RWPE1 (cell line): ENCODE measurements around the gene CLSTN3.

Source experiments
- CTCF ChIA-PET: fragments of 350-600 bp; sonication (Branson Sonifier 250); formaldehyde crosslinking; extraction: SDS; loops from one replicate; lab custom pipeline; 2021; lab: Yijun Ruan, JAX
- POLR2A ChIA-PET: fragments of 400-600 bp; formaldehyde crosslinking; extraction: SDS; loops from one replicate; lab custom pipeline; 2020; ENCODE audit warnings: antibody characterized with exemption; ENCODE audit not compliant: low non-redundant PET; lab: Yijun Ruan, JAX
- DNase-seq: peaks from one replicate; pipeline ENCODE4 v3.0.0; 2012; ENCODE audit warnings: low spot score
- H3K27ac ChIP-seq: fragments of 450-650 bp; 2 replicates; pipeline ENCODE4 v1.5.1; 2017
- CTCF ChIP-seq: fragments of 450-650 bp; conservative IDR thresholded peaks from 2 replicates; pipeline ENCODE4 v1.5.1; 2017; ENCODE audit warnings: low read depth, mild to moderate bottlenecking

CLSTN3 gene

GRCh38 chr12:7127916-7128626 is 2.1 kb upstream of the CLSTN3 start:
- DNase-seq = no peak
- CTCF ChIA-PET = no interaction called here
- no peak for TF ChIP-seq CTCF
- POLR2A ChIA-PET = no interaction called here
- no peak overlapping the region for H3K27ac ChIP-seq

- DNase-seq = no peak
- peak within 1 kb of the TSS; percentile 18; the same call in 1 of the 2 replicates for H3K27ac ChIP-seq
- ChIA-PET CTCF (interaction anchor here (1.0 to 1.3 kb wide), 2 partner anchors 12 to 19 kb away, joined by 3 to 4 read pairs; partner anchors contain the start of gene C1RL), POLR2A (no interaction called here)
- TF ChIP-seq CTCF = no peak
Measured at GRCh38 chr12:7128681-7129286, 1.4 kb upstream of the CLSTN3 start, which contains the start of gene RBP5. Gene RBP5 (minus strand): TSS chr12:7128889. CDS start chr12:7128775, 114 bp downstream.

- TF ChIP-seq CTCF = no peak
- ChIA-PET CTCF (interaction anchor here (1.0 to 1.3 kb wide), 2 partner anchors 12 to 20 kb away, joined by 3 to 4 read pairs; partner anchors contain the start of gene C1RL), POLR2A (no interaction called here)
- H3K27ac ChIP-seq = peak overlapping the region; percentile 18; the same call in 1 of the 2 replicates
- no peak for DNase-seq
Measured at GRCh38 chr12:7129287-7129871, 792 bp upstream of the CLSTN3 start.

GRCh38 chr12:7130701-7131501 is 730 bp downstream of the CLSTN3 start:
- no peak for DNase-seq
- H3K27ac ChIP-seq = no peak overlapping the region
- ChIA-PET CTCF (interaction anchor here (0.6 to 1.2 kb wide), 3 partner anchors 15 to 206 kb away, joined by 3 to 5 read pairs (median 3); no protein-coding TSS in a partner anchor), POLR2A (no interaction called here)
- no peak for TF ChIP-seq CTCF

- TF ChIP-seq CTCF = no peak
- POLR2A ChIA-PET = no interaction called here
- CTCF ChIA-PET = interaction anchor here (1.2 kb wide), 1 partner anchor 14 kb away, joined by 3 read pairs; no protein-coding TSS in a partner anchor
- DNase-seq = no peak
- no peak overlapping the region for H3K27ac ChIP-seq
Measured at GRCh38 chr12:7131502-7131866, 1.3 kb downstream of the CLSTN3 start.
